HepG2 (cell line): ENCODE data around the gene ADAMTSL4. TPM values are rescaled to one million over a fixed set of nuclear protein-coding genes. Genes with fewer than 3 reads are reported as not detected.

Experiments
- CBX1 ChIP-seq: IDR thresholded peaks from one replicate; pipeline ENCODE4 v1.6.1; 2016; ENCODE audit warnings: antibody characterized with exemption, low read depth
- EED ChIP-seq: sonication (generic); formaldehyde crosslinking; IDR thresholded peaks from 2 replicates; pipeline ENCODE4 v1.5.0; 2020; ENCODE audit warnings: mild to moderate bottlenecking, missing genetic modification reagents
- FOXA1 ChIP-seq, 2 experiments: fragments of 450-650 bp in 1 of 2; sonication (generic) in 1 of 2; formaldehyde crosslinking in 1 of 2; IDR thresholded peaks; 2 replicates each; pipeline versions ENCODE4 v1.4.0 to v1.6.1; 2016 to 2020; ENCODE audit warnings: missing genetic modification reagents in 1 of 2
- PRPF4 ChIP-seq: fragments of 200-400 bp; formaldehyde crosslinking; IDR thresholded peaks from 2 replicates; pipeline ENCODE4 v1.6.1; 2016; ENCODE audit warnings: low read length, low read depth; ENCODE audit not compliant: poor library complexity, severe bottlenecking
- RORA ChIP-seq: sonication (generic); formaldehyde crosslinking; IDR thresholded peaks from 2 replicates; pipeline ENCODE4 v1.5.0; 2020; ENCODE audit warnings: mild to moderate bottlenecking, missing genetic modification reagents, moderate library complexity
- SALL2 ChIP-seq: sonication (generic); formaldehyde crosslinking; IDR thresholded peaks from 2 replicates; pipeline ENCODE4 v1.8.1; 2023; ENCODE audit warnings: mild to moderate bottlenecking, missing genetic modification reagents, inconsistent platforms
- ZFP36L2 ChIP-seq: sonication (generic); formaldehyde crosslinking; IDR thresholded peaks from 2 replicates; pipeline ENCODE4 v1.4.0; 2020; ENCODE audit warnings: missing genetic modification reagents
- ZNF263 ChIP-seq: sonication (generic); formaldehyde crosslinking; IDR thresholded peaks from 2 replicates; pipeline ENCODE4 v1.4.0; 2020; ENCODE audit warnings: missing genetic modification reagents
- ZNF33B ChIP-seq: sonication (generic); formaldehyde crosslinking; IDR thresholded peaks from 2 replicates; pipeline ENCODE4 v1.5.1; 2020; ENCODE audit warnings: mild to moderate bottlenecking, missing genetic modification reagents
- ZNF569 ChIP-seq: sonication (generic); formaldehyde crosslinking; IDR thresholded peaks from 2 replicates; pipeline ENCODE4 v1.5.0; 2020; ENCODE audit warnings: mild to moderate bottlenecking, missing genetic modification reagents, moderate library complexity, borderline replicate concordance
- ZNF607 ChIP-seq: sonication (generic); formaldehyde crosslinking; IDR thresholded peaks from 2 replicates; pipeline ENCODE4 v1.5.1; 2020; ENCODE audit warnings: missing genetic modification reagents, mild to moderate bottlenecking, borderline replicate concordance
- ZNF746 ChIP-seq: sonication (generic); formaldehyde crosslinking; IDR thresholded peaks from 2 replicates; pipeline ENCODE4 v1.8.0; 2022; ENCODE audit warnings: mild to moderate bottlenecking, missing genetic modification reagents
- ZNF749 ChIP-seq: sonication (generic); formaldehyde crosslinking; IDR thresholded peaks from 2 replicates; pipeline ENCODE4 v1.8.0; 2022; ENCODE audit warnings: mild to moderate bottlenecking, missing genetic modification reagents, moderate library complexity, borderline replicate concordance
- ZNF770 ChIP-seq: sonication (generic); formaldehyde crosslinking; IDR thresholded peaks from 2 replicates; pipeline ENCODE4 v1.5.0; 2020; ENCODE audit warnings: mild to moderate bottlenecking, missing genetic modification reagents
- ZNF773 ChIP-seq: sonication (generic); formaldehyde crosslinking; IDR thresholded peaks from 2 replicates; pipeline ENCODE4 v1.4.0; 2020; ENCODE audit warnings: missing genetic modification reagents, borderline replicate concordance
- ZNF790 ChIP-seq: sonication (generic); formaldehyde crosslinking; IDR thresholded peaks from 2 replicates; pipeline ENCODE4 v1.8.0; 2022; ENCODE audit warnings: missing genetic modification reagents, mild to moderate bottlenecking, borderline replicate concordance
- ZNF83 ChIP-seq: sonication (generic); formaldehyde crosslinking; IDR thresholded peaks from 2 replicates; pipeline ENCODE4 v1.4.0; 2020; ENCODE audit warnings: missing genetic modification reagents, mild to moderate bottlenecking, borderline replicate concordance
- ZSCAN31 ChIP-seq: sonication (generic); formaldehyde crosslinking; IDR thresholded peaks from 2 replicates; pipeline ENCODE4 v1.5.0; 2020; ENCODE audit warnings: low read depth, mild to moderate bottlenecking, missing genetic modification reagents
- polyA plus RNA-seq, 8 experiments: library from polyadenylated mRNA; depleted of rRNA in 3 of 8; stranded (reverse) in 7 of 8; unstranded in 1 of 8; fragments of >200 nt; fragmentation: Illumina TruSeq in 4 of 8; extraction: Trizol in 4 of 8; gene quantifications; 2 replicates each; pipeline versions ENCODE4 v1.2.1 to v1.2.3, GENCODE V29; 2011 to 2016; ENCODE audit warnings: low read depth in 4 of 8, missing spikeins in 1 of 8, mixed read lengths in 1 of 8; ENCODE audit not compliant: insufficient read depth in 1 of 8
- total RNA-seq, 5 experiments: library from RNA; depleted of rRNA; stranded (reverse); fragments of >200 nt; fragmentation: Illumina TruSeq; extraction: Trizol; gene quantifications; 2 replicates each; pipeline ENCODE4 v1.2.3, GENCODE V29; 2016; ENCODE audit warnings: low read depth in 1 of 5
- TF ChIP-seq, protein P1 (sequence below): sonication (generic); formaldehyde crosslinking; IDR thresholded peaks from 2 replicates; pipeline ENCODE4 v1.8.1; 2023; ENCODE audit warnings: mild to moderate bottlenecking, missing genetic modification reagents
- TF ChIP-seq, protein P2 (sequence below), 2 experiments: sonication (generic) in 1 of 2; formaldehyde crosslinking in 1 of 2; IDR thresholded peaks; 2 replicates each; pipeline versions ENCODE4 v1.4.0 to v1.6.1; 2016 to 2020; ENCODE audit warnings: borderline replicate concordance in 1 of 2, low read depth in 1 of 2, mild to moderate bottlenecking in 1 of 2, missing genetic modification reagents in 1 of 2
- TF ChIP-seq, protein P3 (sequence below): sonication (generic); formaldehyde crosslinking; conservative IDR thresholded peaks from 2 replicates; pipeline ENCODE4 v1.4.0; 2020; ENCODE audit warnings: missing genetic modification reagents

ADAMTSL4 gene
- total and polyA plus RNA-seq, 2 of the 13 experiments (the other 11 are each of a cell fraction or from before 2014, with no cell fraction given), result 3.9 to 16.4 TPM

GRCh38 chr1:150561974-150562445 lies 12.8 kb downstream of the ADAMTSL4 start (continued):
- TF ChIP-seq, protein P1, sequence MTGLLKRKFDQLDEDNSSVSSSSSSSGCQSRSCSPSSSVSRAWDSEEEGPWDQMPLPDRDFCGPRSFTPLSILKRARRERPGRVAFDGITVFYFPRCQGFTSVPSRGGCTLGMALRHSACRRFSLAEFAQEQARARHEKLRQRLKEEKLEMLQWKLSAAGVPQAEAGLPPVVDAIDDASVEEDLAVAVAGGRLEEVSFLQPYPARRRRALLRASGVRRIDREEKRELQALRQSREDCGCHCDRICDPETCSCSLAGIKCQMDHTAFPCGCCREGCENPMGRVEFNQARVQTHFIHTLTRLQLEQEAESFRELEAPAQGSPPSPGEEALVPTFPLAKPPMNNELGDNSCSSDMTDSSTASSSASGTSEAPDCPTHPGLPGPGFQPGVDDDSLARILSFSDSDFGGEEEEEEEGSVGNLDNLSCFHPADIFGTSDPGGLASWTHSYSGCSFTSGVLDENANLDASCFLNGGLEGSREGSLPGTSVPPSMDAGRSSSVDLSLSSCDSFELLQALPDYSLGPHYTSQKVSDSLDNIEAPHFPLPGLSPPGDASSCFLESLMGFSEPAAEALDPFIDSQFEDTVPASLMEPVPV (CRISPR knock-in tag), result peak; percentile 53; the same call in 1 of the 2 replicates
- TF ChIP-seq EED (CRISPR knock-in tag), result no peak
- no peak for TF ChIP-seq ZNF569
- TF ChIP-seq FOXA1 (IDR thresholded peaks at IDR 0.05), result no peak
- 0 out of 2 replicates have a peak, but pooled peaks have one; percentile 18 for TF ChIP-seq FOXA1 (CRISPR knock-in tag; IDR thresholded peaks at IDR 0.05)
- TF ChIP-seq ZSCAN31 (CRISPR knock-in tag), result no peak
- no peak for TF ChIP-seq ZFP36L2 (CRISPR knock-in tag)
- TF ChIP-seq RORA (CRISPR knock-in tag), result no peak
- no peak for TF ChIP-seq ZNF33B
- TF ChIP-seq PRPF4, result no peak
- no peak for TF ChIP-seq ZNF746 (CRISPR knock-in tag)
- TF ChIP-seq ZNF773 (CRISPR knock-in tag), result no peak
- no peak for TF ChIP-seq CBX1
- TF ChIP-seq ZNF607 (CRISPR knock-in tag), result no peak
- no peak for TF ChIP-seq ZNF83 (CRISPR knock-in tag)
- TF ChIP-seq ZNF749, result no peak; the same call in 1 of the 2 replicates
- TF ChIP-seq ZNF770 (CRISPR knock-in tag), result peak; percentile 91
- TF ChIP-seq SALL2 (CRISPR knock-in tag), result no peak
- no peak for TF ChIP-seq ZNF263 (CRISPR knock-in tag)
- no peak for TF ChIP-seq ZNF790 (CRISPR knock-in tag)
- TF ChIP-seq, protein P2, sequence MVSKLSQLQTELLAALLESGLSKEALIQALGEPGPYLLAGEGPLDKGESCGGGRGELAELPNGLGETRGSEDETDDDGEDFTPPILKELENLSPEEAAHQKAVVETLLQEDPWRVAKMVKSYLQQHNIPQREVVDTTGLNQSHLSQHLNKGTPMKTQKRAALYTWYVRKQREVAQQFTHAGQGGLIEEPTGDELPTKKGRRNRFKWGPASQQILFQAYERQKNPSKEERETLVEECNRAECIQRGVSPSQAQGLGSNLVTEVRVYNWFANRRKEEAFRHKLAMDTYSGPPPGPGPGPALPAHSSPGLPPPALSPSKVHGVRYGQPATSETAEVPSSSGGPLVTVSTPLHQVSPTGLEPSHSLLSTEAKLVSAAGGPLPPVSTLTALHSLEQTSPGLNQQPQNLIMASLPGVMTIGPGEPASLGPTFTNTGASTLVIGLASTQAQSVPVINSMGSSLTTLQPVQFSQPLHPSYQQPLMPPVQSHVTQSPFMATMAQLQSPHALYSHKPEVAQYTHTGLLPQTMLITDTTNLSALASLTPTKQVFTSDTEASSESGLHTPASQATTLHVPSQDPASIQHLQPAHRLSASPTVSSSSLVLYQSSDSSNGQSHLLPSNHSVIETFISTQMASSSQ (IDR thresholded peaks at IDR 0.05; ENCODE audit: low read depth), result no peak
- TF ChIP-seq, protein P2 (CRISPR knock-in tag; IDR thresholded peaks at IDR 0.05; ENCODE audit: borderline replicate concordance), result peak; percentile 63; the same call in 1 of the 2 replicates
- TF ChIP-seq, protein P3, sequence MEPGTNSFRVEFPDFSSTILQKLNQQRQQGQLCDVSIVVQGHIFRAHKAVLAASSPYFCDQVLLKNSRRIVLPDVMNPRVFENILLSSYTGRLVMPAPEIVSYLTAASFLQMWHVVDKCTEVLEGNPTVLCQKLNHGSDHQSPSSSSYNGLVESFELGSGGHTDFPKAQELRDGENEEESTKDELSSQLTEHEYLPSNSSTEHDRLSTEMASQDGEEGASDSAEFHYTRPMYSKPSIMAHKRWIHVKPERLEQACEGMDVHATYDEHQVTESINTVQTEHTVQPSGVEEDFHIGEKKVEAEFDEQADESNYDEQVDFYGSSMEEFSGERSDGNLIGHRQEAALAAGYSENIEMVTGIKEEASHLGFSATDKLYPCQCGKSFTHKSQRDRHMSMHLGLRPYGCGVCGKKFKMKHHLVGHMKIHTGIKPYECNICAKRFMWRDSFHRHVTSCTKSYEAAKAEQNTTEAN (CRISPR knock-in tag), result no peak
